WTC11 (cell line): ENCODE data around the gene TMEM221.

ENCODE experiments used
- CREB1 ChIP-seq: sonication (generic); formaldehyde crosslinking; IDR thresholded peaks from 2 replicates; pipeline ENCODE4 v1.8.0; 2023; ENCODE audit warnings: mild to moderate bottlenecking, missing genetic modification reagents
- ESRRA ChIP-seq: sonication (generic); formaldehyde crosslinking; IDR thresholded peaks from 2 replicates; pipeline ENCODE4 v1.8.1; 2022; ENCODE audit warnings: mild to moderate bottlenecking, missing genetic modification reagents, borderline replicate concordance
- FOXJ3 ChIP-seq: sonication (generic); formaldehyde crosslinking; IDR thresholded peaks from 2 replicates; pipeline ENCODE4 v1.9.0; 2021; ENCODE audit warnings: missing genetic modification reagents, mild to moderate bottlenecking, borderline replicate concordance
- MYBL2 ChIP-seq: sonication (generic); formaldehyde crosslinking; IDR thresholded peaks from 2 replicates; pipeline ENCODE4 v1.8.1; 2023; ENCODE audit warnings: mild to moderate bottlenecking, moderate library complexity, missing genetic modification reagents
- NR2C2 ChIP-seq: sonication (generic); formaldehyde crosslinking; IDR thresholded peaks from 2 replicates; pipeline ENCODE4 v1.8.0; 2022; ENCODE audit warnings: mild to moderate bottlenecking, missing genetic modification reagents
- PREB ChIP-seq: sonication (generic); formaldehyde crosslinking; IDR thresholded peaks from 2 replicates; pipeline ENCODE4 v1.8.1; 2022; ENCODE audit warnings: mild to moderate bottlenecking, missing genetic modification reagents, moderate library complexity, borderline replicate concordance
- TEAD1 ChIP-seq: sonication (generic); formaldehyde crosslinking; IDR thresholded peaks from 2 replicates; pipeline ENCODE4 v1.8.0; 2022; ENCODE audit warnings: mild to moderate bottlenecking, missing genetic modification reagents
- ZNF232 ChIP-seq: sonication (generic); formaldehyde crosslinking; IDR thresholded peaks from 2 replicates; pipeline ENCODE4 v1.8.0; 2022; ENCODE audit warnings: mild to moderate bottlenecking, missing genetic modification reagents
- ZNF671 ChIP-seq: fragments of 250-450 bp; sonication (Bioruptor Pico); IDR thresholded peaks from 2 replicates; pipeline ENCODE4 v1.8.0; 2021; ENCODE audit warnings: mild to moderate bottlenecking
- TF ChIP-seq, protein P1 (sequence below): fragments of 200-600 bp; IDR thresholded peaks from 2 replicates; pipeline ENCODE4 v1.8.0; 2022; ENCODE audit warnings: antibody characterized with exemption
- TF ChIP-seq, protein P2 (sequence below): sonication (generic); formaldehyde crosslinking; IDR thresholded peaks from 2 replicates; pipeline ENCODE4 v1.8.1; 2023; ENCODE audit warnings: mild to moderate bottlenecking, missing genetic modification reagents, moderate library complexity
- TF ChIP-seq, protein P3 (sequence below): sonication (generic); formaldehyde crosslinking; IDR thresholded peaks from 2 replicates; pipeline ENCODE4 v1.8.0; 2022; ENCODE audit warnings: mild to moderate bottlenecking, missing genetic modification reagents

GRCh38 chr19:17419154-17419620 is 29.3 kb downstream of the TMEM221 start:
- no peak for TF ChIP-seq ESRRA (CRISPR knock-in tag)
- TF ChIP-seq, protein P1, sequence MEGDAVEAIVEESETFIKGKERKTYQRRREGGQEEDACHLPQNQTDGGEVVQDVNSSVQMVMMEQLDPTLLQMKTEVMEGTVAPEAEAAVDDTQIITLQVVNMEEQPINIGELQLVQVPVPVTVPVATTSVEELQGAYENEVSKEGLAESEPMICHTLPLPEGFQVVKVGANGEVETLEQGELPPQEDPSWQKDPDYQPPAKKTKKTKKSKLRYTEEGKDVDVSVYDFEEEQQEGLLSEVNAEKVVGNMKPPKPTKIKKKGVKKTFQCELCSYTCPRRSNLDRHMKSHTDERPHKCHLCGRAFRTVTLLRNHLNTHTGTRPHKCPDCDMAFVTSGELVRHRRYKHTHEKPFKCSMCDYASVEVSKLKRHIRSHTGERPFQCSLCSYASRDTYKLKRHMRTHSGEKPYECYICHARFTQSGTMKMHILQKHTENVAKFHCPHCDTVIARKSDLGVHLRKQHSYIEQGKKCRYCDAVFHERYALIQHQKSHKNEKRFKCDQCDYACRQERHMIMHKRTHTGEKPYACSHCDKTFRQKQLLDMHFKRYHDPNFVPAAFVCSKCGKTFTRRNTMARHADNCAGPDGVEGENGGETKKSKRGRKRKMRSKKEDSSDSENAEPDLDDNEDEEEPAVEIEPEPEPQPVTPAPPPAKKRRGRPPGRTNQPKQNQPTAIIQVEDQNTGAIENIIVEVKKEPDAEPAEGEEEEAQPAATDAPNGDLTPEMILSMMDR = no peak
- TF ChIP-seq TEAD1 = no peak
- no peak for TF ChIP-seq NR2C2 (CRISPR knock-in tag)
- no peak for TF ChIP-seq FOXJ3 (CRISPR knock-in tag)
- TF ChIP-seq CREB1 (CRISPR knock-in tag) = no peak
- TF ChIP-seq MYBL2 (CRISPR knock-in tag) = no peak
- no peak for TF ChIP-seq PREB
- no peak for TF ChIP-seq ZNF671 (CRISPR knock-in tag)
- TF ChIP-seq, protein P2, sequence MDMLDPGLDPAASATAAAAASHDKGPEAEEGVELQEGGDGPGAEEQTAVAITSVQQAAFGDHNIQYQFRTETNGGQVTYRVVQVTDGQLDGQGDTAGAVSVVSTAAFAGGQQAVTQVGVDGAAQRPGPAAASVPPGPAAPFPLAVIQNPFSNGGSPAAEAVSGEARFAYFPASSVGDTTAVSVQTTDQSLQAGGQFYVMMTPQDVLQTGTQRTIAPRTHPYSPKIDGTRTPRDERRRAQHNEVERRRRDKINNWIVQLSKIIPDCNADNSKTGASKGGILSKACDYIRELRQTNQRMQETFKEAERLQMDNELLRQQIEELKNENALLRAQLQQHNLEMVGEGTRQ = no peak
- TF ChIP-seq, protein P3, sequence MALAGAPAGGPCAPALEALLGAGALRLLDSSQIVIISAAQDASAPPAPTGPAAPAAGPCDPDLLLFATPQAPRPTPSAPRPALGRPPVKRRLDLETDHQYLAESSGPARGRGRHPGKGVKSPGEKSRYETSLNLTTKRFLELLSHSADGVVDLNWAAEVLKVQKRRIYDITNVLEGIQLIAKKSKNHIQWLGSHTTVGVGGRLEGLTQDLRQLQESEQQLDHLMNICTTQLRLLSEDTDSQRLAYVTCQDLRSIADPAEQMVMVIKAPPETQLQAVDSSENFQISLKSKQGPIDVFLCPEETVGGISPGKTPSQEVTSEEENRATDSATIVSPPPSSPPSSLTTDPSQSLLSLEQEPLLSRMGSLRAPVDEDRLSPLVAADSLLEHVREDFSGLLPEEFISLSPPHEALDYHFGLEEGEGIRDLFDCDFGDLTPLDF (CRISPR knock-in tag) = no peak
- TF ChIP-seq ZNF232 (CRISPR knock-in tag) = no peak
